ENCODE measurements around the gene EEPD1. TPM values are rescaled to one million over a fixed set of nuclear protein-coding genes. Genes with fewer than 3 reads are reported as not detected.

EEPD1 gene
- total RNA-seq, 1 experiment from 2014 or later: 5.0 TPM

GRCh38 chr7:36145686-36146085, 7.4 kb upstream of the EEPD1 start:
- Histone ChIP-seq H2BK120ac (ENCODE audit: low read depth, low read length, poor library complexity, severe bottlenecking) (no peak overlapping the region), H3K27me3 (ENCODE audit: insufficient read depth, low read length) (no peaks in the 10 kb centered on the region), H3K14ac (ENCODE audit: insufficient read depth, low read length) (no peak overlapping the region), H3K4me2 (ENCODE audit: insufficient read depth, insufficient read length, low read length) (no peak overlapping the region), H4K5ac (ENCODE audit: insufficient read length, low read depth, low read length) (no peak overlapping the region), H4K20me1 (ENCODE audit: control insufficient read depth, insufficient read depth, insufficient read length) (no peaks in the 10 kb centered on the region), H2AK5ac (ENCODE audit: insufficient read length, low read length) (no peak overlapping the region), H2BK12ac (ENCODE audit: insufficient read length, low read depth, low read length) (no peak overlapping the region), H3T11ph (ENCODE audit: low read length) (no peak overlapping the region), H2BK20ac (ENCODE audit: low read depth, low read length, poor library complexity, severe bottlenecking) (no peak overlapping the region), H2BK5ac (ENCODE audit: insufficient read length, low read length) (no peak overlapping the region), H3K79me2 (ENCODE audit: insufficient read depth, low read length) (no peaks in the 10 kb centered on the region), H3K4ac (ENCODE audit: low read depth, low read length) (no peak overlapping the region), H4K8ac (replicated peaks; ENCODE audit: insufficient read length, low read depth, low read length) (no peak overlapping the region), H4K91ac (ENCODE audit: insufficient read length, low read depth, low read length) (no peak overlapping the region), H3K4me1 (ENCODE audit: insufficient read depth, low read length) (no peaks in the 10 kb centered on the region), H3K9ac (ENCODE audit: extremely low read depth, insufficient read length, low read length) (no peak overlapping the region), H3K23ac (ENCODE audit: insufficient read length, low read depth, low read length) (no peak overlapping the region), H3K56ac (ENCODE audit: insufficient read length, low read depth, low read length) (no peak overlapping the region), H2BK15ac (ENCODE audit: low read depth, low read length) (no peak overlapping the region), H3K27ac (ENCODE audit: insufficient read length, low read depth, low read length) (no peak overlapping the region), H3K23me2 (ENCODE audit: insufficient read length, low read depth, low read length, poor library complexity, severe bottlenecking) (no peaks in the 10 kb centered on the region), H3K9me3 (ENCODE audit: control insufficient read depth, low read depth, low read length) (no peaks in the 10 kb centered on the region), H3K79me1 (ENCODE audit: insufficient read depth, low read depth, low read length, poor library complexity, severe bottlenecking) (no peaks in the 10 kb centered on the region), H2AFZ (ENCODE audit: low read length) (no peak overlapping the region), H3K18ac (ENCODE audit: insufficient read length, low read depth, low read length) (no peak overlapping the region)
- peaks cover 0 to 4% (median 2%) of the 10 kb centered on the region in 3 experiments; a peak in 3 of 7 replicates for H3K36me3 Mint-ChIP-seq (ENCODE audit: insufficient read depth in 1 of 3, low read depth in 3 of 3)
- H3K4me3 Mint-ChIP-seq: no peak overlapping the region
- peaks cover 1% of the 10 kb centered on the region; the same call in 1 of the 2 replicates for H3K27me3 Mint-ChIP-seq (ENCODE audit: low read depth)
- no peak for TF ChIP-seq CTCF (conservative IDR thresholded peaks at IDR 0.05)
- DNase-seq: no peak
- H3K4me1 Mint-ChIP-seq: peaks cover 6 to 8% of the 10 kb centered on the region in 2 experiments
- peaks cover 0 to 3% of the 10 kb centered on the region in 2 experiments; a peak in 2 of 5 replicates for H3K9me3 Mint-ChIP-seq
- no CpG with 5 or more reads among the region's 1 CpG for whole genome bisulfite sequencing (ENCODE audit: extremely low coverage, insufficient read length, low lambda C conversion rate)
- no peak overlapping the region for H3K27ac Mint-ChIP-seq

All from H9 (cell line).